ENCODE measurements around the gene SOAT2. TPM values are rescaled to one million over a fixed set of nuclear protein-coding genes. Genes with fewer than 3 reads are reported as not detected.

The SOAT2 gene
- total RNA-seq, 1 donor from 2014 or later: not detected

- H3K4me3 Mint-ChIP-seq (ENCODE audit: unreplicated experiment): no peak overlapping the region
- no peak overlapping the region for H3K27ac Mint-ChIP-seq (ENCODE audit: unreplicated experiment)
- no peaks in the 10 kb centered on the region for H3K9me3 Mint-ChIP-seq (ENCODE audit: unreplicated experiment)
- H3K27me3 Mint-ChIP-seq (ENCODE audit: unreplicated experiment): peaks cover 4% of the 10 kb centered on the region
- H3K36me3 Mint-ChIP-seq (ENCODE audit: low read depth, unreplicated experiment): no peaks in the 10 kb centered on the region
- no peak for TF ChIP-seq CTCF (IDR thresholded peaks at IDR 0.05; ENCODE audit: unreplicated experiment)
- no peak for DNase-seq (ENCODE audit: low spot score)
- H3K4me1 Mint-ChIP-seq (ENCODE audit: unreplicated experiment): no peaks in the 10 kb centered on the region
Observed at GRCh38 chr12:53113136-53113705, 9.9 kb downstream of the SOAT2 start.

DNA sequence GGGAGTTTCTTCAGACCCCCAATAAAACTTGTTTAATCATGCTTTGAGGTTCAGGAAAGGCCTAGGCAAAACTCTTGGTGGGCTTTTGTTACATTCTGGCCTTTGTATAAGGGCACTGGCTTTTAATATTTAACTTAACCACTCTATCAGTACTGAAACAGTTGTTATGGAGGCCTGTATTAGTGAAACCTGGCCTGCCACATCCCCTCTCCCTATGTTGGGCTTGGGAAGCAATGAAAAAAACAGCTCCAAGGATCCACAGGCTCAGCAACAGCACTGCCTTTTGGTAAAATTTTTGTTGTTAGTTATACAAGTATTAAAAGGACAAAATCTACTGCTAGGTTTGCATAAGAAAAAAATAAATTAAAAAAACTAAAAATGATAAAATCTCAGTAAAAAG is 10.7 kb downstream of the SOAT2 start:
- H3K27me3 Mint-ChIP-seq (ENCODE audit: unreplicated experiment): peaks cover 4% of the 10 kb centered on the region
- H3K36me3 Mint-ChIP-seq (ENCODE audit: low read depth, unreplicated experiment): no peaks in the 10 kb centered on the region
- no peak overlapping the region for H3K4me3 Mint-ChIP-seq (ENCODE audit: unreplicated experiment)
- no peak for TF ChIP-seq CTCF (IDR thresholded peaks at IDR 0.05; ENCODE audit: unreplicated experiment)
- H3K9me3 Mint-ChIP-seq (ENCODE audit: unreplicated experiment): no peaks in the 10 kb centered on the region
- no peak for DNase-seq (ENCODE audit: low spot score)
- H3K27ac Mint-ChIP-seq (ENCODE audit: unreplicated experiment): no peak overlapping the region
- no peaks in the 10 kb centered on the region for H3K4me1 Mint-ChIP-seq (ENCODE audit: unreplicated experiment)

DNA sequence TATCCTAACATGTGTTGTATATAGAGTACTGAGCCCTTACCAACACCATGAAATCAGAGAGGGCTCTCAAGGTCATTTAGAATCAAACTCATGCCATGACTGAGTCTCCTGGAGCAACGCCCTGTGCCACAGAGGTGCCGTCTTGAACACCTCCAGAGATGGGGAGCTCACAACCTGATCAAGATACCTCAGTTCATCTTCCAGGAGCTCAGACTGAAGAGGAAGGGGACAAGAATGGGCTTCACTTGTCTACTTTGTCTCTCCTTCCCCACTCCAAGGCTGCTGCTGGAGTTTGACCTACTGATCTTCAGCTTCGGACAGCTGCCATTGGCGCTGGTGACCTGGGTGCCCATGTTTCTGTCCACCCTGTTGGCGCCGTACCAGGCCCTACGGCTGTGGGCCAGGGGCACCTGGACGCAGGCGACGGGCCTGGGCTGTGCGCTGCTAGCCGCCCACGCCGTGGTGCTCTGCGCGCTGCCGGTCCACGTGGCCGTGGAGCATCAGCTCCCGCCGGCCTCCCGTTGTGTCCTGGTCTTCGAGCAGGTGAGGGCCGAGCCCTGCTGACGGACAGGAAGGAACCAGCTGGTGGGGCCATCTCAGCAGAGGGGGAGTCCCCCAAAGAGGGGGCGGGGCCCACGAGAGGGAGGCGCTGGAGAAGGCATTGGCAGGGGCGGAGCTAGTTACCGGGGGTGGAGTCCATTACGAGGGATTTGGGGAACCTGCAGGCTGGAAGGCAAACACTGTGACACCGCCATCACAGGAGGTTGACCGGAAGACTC is 12.0 kb downstream of the SOAT2 start:
- DNase-seq (ENCODE audit: low spot score): no peak
- TF ChIP-seq CTCF (IDR thresholded peaks at IDR 0.05; ENCODE audit: unreplicated experiment): no peak
- Mint-ChIP-seq H3K27ac (ENCODE audit: unreplicated experiment) (no peak overlapping the region), H3K9me3 (ENCODE audit: unreplicated experiment) (no peaks in the 10 kb centered on the region), H3K4me1 (ENCODE audit: unreplicated experiment) (no peaks in the 10 kb centered on the region), H3K4me3 (ENCODE audit: unreplicated experiment) (no peak overlapping the region), H3K36me3 (ENCODE audit: low read depth, unreplicated experiment) (no peaks in the 10 kb centered on the region), H3K27me3 (ENCODE audit: unreplicated experiment) (peaks cover 8% of the 10 kb centered on the region)

DNA sequence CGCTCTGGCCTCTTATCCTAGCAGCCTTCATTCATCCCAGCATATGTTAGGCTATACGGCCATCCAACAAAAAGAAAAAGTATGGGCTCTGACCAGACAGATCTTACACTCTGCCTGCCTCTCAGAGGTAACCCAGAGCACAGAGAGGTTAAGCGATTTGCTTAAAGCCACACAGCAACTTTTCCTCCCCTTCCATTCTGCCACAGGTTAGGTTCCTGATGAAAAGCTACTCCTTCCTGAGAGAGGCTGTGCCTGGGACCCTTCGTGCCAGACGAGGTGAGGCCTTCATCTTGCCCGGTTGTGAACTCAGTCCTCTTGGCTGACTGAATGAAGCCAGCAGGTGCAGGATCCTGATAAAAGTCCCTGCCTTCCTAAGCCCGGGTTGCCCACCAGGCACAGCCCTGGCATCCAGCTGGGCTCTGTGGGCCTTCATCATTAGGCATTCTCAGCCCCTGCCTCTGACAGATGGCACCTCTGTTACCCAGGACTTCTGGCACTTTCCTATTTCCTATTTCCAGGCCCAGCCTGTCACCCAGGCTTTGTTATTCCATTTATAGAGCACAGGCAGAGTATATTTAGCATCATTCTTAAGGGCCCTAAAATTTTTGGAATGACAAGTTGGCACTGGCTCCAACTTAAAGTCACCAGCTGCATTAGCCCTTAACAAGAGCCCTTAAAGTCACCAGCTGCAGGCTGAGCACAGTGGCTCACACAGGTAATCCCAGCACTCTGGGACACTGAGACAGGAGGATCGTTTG is 12.8 kb downstream of the SOAT2 start:
- Mint-ChIP-seq H3K27me3 (ENCODE audit: unreplicated experiment) (peaks cover 8% of the 10 kb centered on the region), H3K4me3 (ENCODE audit: unreplicated experiment) (no peak overlapping the region), H3K9me3 (ENCODE audit: unreplicated experiment) (no peaks in the 10 kb centered on the region), H3K36me3 (ENCODE audit: low read depth, unreplicated experiment) (no peaks in the 10 kb centered on the region), H3K4me1 (ENCODE audit: unreplicated experiment) (no peaks in the 10 kb centered on the region), H3K27ac (ENCODE audit: unreplicated experiment) (no peak overlapping the region)
- no peak for DNase-seq (ENCODE audit: low spot score)
- TF ChIP-seq CTCF (IDR thresholded peaks at IDR 0.05; ENCODE audit: unreplicated experiment): no peak

All from endothelial cell (in vitro differentiated cells).